Measurements from ENCODE around the gene MYL6.

The MYL6 gene

DNA sequence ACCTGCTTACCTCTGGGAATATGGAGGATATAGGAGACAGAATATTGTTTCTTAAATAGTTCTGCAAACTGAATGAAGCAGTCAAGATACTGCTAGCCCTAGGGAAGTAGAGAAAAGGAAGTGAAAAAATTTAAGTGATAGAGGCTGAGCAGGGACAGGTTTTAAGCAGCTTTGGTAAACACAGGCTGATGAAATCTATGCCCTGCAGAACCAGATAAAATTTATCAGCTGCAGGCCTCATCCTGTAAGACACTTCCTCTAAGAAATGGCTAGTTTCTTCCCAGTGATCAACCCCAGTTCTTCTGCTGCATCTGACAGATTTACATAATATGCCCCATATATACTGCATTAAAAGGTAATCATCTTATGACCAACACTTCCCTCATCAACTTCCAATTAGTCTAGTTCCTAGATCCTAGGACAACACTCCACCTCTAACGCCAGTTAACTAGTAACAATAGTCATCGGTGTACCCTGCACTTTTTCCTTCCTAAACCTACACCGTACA is 31.4 kb upstream of the MYL6 start:
- TF ChIP-seq TEAD4 (IDR thresholded peaks at IDR 0.05) (no peak), USF1 (IDR thresholded peaks at IDR 0.05) (no peak), TCF12 (IDR thresholded peaks at IDR 0.05; ENCODE audit: low read depth) (no peak)

DNA sequence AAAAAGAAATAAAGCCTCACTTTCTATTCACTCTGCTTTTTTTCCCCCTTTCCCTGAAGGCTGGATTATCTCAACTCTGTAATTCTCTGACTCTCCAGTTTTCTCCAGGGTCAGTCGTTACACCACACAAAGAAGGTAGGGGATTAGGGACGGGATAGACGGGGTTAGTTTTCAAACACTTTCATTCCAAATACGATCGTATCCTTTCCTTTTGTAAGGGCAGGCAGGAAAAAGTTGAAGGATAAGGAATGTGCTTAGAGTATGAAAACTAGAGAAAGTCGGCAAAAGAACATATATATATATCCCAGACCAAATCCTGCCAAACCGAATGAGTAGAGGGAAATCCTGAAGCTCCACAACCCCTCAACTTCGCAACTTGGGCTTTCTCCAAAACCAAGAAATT is 30.7 kb upstream of the MYL6 start:
- TF ChIP-seq CEBPB (IDR thresholded peaks at IDR 0.05): no peak
- no peak for TF ChIP-seq YY1 (IDR thresholded peaks at IDR 0.05; ENCODE audit: low read depth)
- no peak for TF ChIP-seq TEAD4 (IDR thresholded peaks at IDR 0.05)
- peak; percentile 30; the same call in 1 of the 2 replicates for TF ChIP-seq NFIC (IDR thresholded peaks at IDR 0.05)
- no peak; the same call in 1 of the 2 replicates for TF ChIP-seq CREB1 (IDR thresholded peaks at IDR 0.05; ENCODE audit: low read depth)
- no peak for TF ChIP-seq EGR1 (IDR thresholded peaks at IDR 0.05)
- no peak for TF ChIP-seq EP300 (IDR thresholded peaks at IDR 0.05; ENCODE audit: borderline replicate concordance)

DNA sequence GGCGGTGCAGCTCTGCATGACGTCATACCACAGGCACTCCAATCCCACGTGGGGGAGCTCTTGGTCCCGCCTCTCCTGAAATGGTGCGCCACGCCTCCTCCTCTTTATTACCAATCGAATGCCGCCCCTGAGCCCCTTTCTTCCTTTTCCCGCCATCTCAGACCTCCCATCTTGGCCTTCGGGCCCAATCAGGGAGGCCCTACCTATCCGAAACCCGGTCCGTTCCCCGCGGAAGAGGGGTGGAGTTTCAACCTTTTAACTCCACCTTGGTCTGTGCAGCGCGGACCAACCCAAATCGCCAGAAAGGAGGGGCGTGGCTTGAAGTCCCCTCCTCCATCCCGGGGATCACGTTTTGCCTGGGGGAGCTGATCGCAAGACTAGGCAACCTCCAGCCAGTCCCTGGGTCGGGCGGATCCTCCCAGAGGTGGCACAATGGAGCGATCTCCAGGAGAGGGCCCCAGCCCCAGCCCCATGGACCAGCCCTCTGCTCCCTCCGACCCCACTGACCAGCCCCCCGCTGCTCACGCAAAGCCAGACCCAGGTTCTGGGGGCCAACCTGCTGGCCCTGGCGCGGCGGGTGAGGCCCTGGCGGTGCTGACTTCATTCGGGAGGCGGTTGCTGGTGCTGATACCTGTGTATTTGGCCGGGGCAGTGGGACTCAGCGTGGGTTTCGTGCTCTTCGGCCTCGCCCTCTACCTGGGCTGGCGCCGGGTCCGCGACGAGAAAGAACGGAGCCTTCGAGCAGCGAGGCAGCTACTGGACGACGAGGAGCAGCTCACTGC is 30.1 kb upstream of the MYL6 start, which contains the start of gene ESYT1:
TSS of gene ESYT1 (plus strand) at position 380 of the 782 bp plus-strand sequence. CDS start at position 433, 53 bp downstream.
- TF ChIP-seq NFIC (IDR thresholded peaks at IDR 0.05): no peak
- peak; percentile 76; the same call in 1 of the 2 replicates for TF ChIP-seq ZBTB7A (IDR thresholded peaks at IDR 0.05; ENCODE audit: low read depth)
- TF ChIP-seq CREB1 (IDR thresholded peaks at IDR 0.05; ENCODE audit: low read depth): peak; percentile 72; the same call in 1 of the 2 replicates
- peak; percentile 63; the same call in 1 of the 2 replicates for TF ChIP-seq TEAD4 (IDR thresholded peaks at IDR 0.05)
- TF ChIP-seq FOXM1 (IDR thresholded peaks at IDR 0.05; ENCODE audit: borderline replicate concordance, low read depth): no peak
- no peak for TF ChIP-seq YY1 (IDR thresholded peaks at IDR 0.05; ENCODE audit: low read depth)
- peak; percentile 79 for TF ChIP-seq MAX (IDR thresholded peaks at IDR 0.05)
- TF ChIP-seq TAF1 (IDR thresholded peaks at IDR 0.05; ENCODE audit: low read depth): peak; percentile 72
- no peak; the same call in 1 of the 2 replicates for TF ChIP-seq EP300 (IDR thresholded peaks at IDR 0.05; ENCODE audit: borderline replicate concordance)
- TF ChIP-seq TCF12 (IDR thresholded peaks at IDR 0.05; ENCODE audit: low read depth): peak; percentile 51; the same call in 1 of the 2 replicates
- no peak for TF ChIP-seq RAD21 (IDR thresholded peaks at IDR 0.05; ENCODE audit: low read depth)
- no peak for TF ChIP-seq CEBPB (IDR thresholded peaks at IDR 0.05)
- TF ChIP-seq EGR1 (IDR thresholded peaks at IDR 0.05): no peak
- TF ChIP-seq, protein P1, sequence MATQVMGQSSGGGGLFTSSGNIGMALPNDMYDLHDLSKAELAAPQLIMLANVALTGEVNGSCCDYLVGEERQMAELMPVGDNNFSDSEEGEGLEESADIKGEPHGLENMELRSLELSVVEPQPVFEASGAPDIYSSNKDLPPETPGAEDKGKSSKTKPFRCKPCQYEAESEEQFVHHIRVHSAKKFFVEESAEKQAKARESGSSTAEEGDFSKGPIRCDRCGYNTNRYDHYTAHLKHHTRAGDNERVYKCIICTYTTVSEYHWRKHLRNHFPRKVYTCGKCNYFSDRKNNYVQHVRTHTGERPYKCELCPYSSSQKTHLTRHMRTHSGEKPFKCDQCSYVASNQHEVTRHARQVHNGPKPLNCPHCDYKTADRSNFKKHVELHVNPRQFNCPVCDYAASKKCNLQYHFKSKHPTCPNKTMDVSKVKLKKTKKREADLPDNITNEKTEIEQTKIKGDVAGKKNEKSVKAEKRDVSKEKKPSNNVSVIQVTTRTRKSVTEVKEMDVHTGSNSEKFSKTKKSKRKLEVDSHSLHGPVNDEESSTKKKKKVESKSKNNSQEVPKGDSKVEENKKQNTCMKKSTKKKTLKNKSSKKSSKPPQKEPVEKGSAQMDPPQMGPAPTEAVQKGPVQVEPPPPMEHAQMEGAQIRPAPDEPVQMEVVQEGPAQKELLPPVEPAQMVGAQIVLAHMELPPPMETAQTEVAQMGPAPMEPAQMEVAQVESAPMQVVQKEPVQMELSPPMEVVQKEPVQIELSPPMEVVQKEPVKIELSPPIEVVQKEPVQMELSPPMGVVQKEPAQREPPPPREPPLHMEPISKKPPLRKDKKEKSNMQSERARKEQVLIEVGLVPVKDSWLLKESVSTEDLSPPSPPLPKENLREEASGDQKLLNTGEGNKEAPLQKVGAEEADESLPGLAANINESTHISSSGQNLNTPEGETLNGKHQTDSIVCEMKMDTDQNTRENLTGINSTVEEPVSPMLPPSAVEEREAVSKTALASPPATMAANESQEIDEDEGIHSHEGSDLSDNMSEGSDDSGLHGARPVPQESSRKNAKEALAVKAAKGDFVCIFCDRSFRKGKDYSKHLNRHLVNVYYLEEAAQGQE (IDR thresholded peaks at IDR 0.05; ENCODE audit: low read depth): no peak
- peak; percentile 75 for TF ChIP-seq USF1 (IDR thresholded peaks at IDR 0.05)

DNA sequence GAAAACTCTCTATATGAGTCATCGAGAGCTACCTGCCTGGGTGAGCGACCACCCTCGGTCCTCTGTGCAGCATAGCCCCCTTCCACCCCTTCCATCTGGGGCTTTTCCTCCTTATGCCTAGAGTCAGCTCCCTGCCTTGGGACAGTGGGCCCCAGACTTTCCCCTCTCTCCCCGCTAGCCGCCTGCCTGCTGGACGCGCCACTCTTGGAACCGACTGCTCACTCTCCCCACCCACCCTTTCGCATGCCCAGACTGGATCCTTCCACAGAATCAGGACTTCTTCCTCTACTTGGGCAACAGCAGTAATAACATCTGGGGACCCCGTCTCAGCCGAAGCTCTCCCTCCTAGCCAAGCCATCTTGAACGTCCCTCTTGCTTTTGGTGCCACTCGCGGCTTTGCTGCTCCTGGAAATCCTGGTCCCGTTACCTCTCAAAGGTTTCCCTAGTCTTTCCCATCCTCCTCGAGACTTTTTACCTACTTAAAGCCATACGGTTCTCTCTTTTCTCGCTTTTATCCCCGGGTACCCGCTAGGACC is 29.4 kb upstream of the MYL6 start:
- TF ChIP-seq USF1 (IDR thresholded peaks at IDR 0.05): no peak
- no peak for TF ChIP-seq EGR1 (IDR thresholded peaks at IDR 0.05)
- TF ChIP-seq NFIC (IDR thresholded peaks at IDR 0.05): peak; percentile 5; the same call in 1 of the 2 replicates

GRCh38 chr12:56129206-56129941 is 28.8 kb upstream of the MYL6 start:
- TF ChIP-seq EGR1 (IDR thresholded peaks at IDR 0.05) (peak; percentile 94), FOXM1 (IDR thresholded peaks at IDR 0.05; ENCODE audit: borderline replicate concordance, low read depth) (no peak), TCF12 (IDR thresholded peaks at IDR 0.05; ENCODE audit: low read depth) (no peak), TAF1 (IDR thresholded peaks at IDR 0.05; ENCODE audit: low read depth) (no peak; the same call in 1 of the 2 replicates), USF1 (IDR thresholded peaks at IDR 0.05) (no peak), TEAD4 (IDR thresholded peaks at IDR 0.05) (no peak), NFIC (IDR thresholded peaks at IDR 0.05) (0 out of 2 replicates have a peak, but pooled peaks have one; percentile 3), ZBTB7A (IDR thresholded peaks at IDR 0.05; ENCODE audit: low read depth) (peak; percentile 82)
- TF ChIP-seq, protein P1 (IDR thresholded peaks at IDR 0.05; ENCODE audit: low read depth): no peak

Data from Ishikawa (cell line).